Heart left ventricle (tissue), 16 donors: ENCODE results near the gene PUS3. TPM values are rescaled to one million over a fixed set of nuclear protein-coding genes. Genes with fewer than 3 reads are reported as not detected.

ENCODE experiments used
- ATAC-seq, 4 donors: fragments of 200-7000 bp; cut with Tn5 transposase; one replicate each; pipeline ENCODE4 v1.9.1; 2020 to 2022; ENCODE audit warnings: moderate library complexity in 4 of 4, mild to moderate bottlenecking in 3 of 4, moderate number of reproducible peaks in 1 of 4
- DNase-seq, 5 donors: peaks; one replicate each; pipeline ENCODE4 v3.0.0-alpha.2; 2020
- H3K27ac ChIP-seq, 12 donors: fragments of 200-600 bp; sonication (generic) in 4 of 12; one replicate each; pipeline versions ENCODE4 v1.5.0 to v1.8.0; 2016 to 2022; ENCODE audit warnings: mild to moderate bottlenecking in 2 of 12
- H3K27me3 ChIP-seq, 9 donors: fragments of 200-600 bp; sonication (generic) in 2 of 9; one replicate each; pipeline versions ENCODE4 v1.5.1 to v1.8.0; 2016 to 2022; ENCODE audit warnings: mild to moderate bottlenecking in 3 of 9
- H3K36me3 ChIP-seq, 9 donors: fragments of 200-600 bp; sonication (generic) in 2 of 9; one replicate each; pipeline versions ENCODE4 v1.5.0 to v1.8.0; 2018 to 2022; ENCODE audit warnings: mild to moderate bottlenecking in 2 of 9
- H3K4me1 ChIP-seq, 12 donors: fragments of 200-600 bp; sonication (generic) in 4 of 12; one replicate each; pipeline versions ENCODE4 v1.5.0 to v1.8.0; 2016 to 2022; ENCODE audit warnings: mild to moderate bottlenecking in 3 of 12
- H3K4me3 ChIP-seq, 12 donors: fragments of 200-600 bp; sonication (generic) in 4 of 12; one replicate each; pipeline versions ENCODE4 v1.5.0 to v1.8.0; 2017 to 2022; ENCODE audit warnings: mild to moderate bottlenecking in 9 of 12, moderate library complexity in 4 of 12
- H3K9me3 ChIP-seq, 12 donors: fragments of 200-600 bp; sonication (generic) in 4 of 12; one replicate each; pipeline versions ENCODE4 v1.5.0 to v1.8.0; 2016 to 2022; ENCODE audit warnings: mild to moderate bottlenecking in 1 of 12
- CTCF ChIP-seq, 12 donors: fragments of 200-600 bp; sonication (generic) in 4 of 12; IDR thresholded peaks; one replicate each; pipeline versions ENCODE4 v1.5.0 to v1.8.0; 2018 to 2022; ENCODE audit warnings: antibody characterized with exemption in 12 of 12, mild to moderate bottlenecking in 5 of 12
- POLR2A ChIP-seq, 2 donors: fragments of 450-650 bp; IDR thresholded peaks; one replicate each; pipeline ENCODE4 v1.6.1; 2017; ENCODE audit warnings: antibody characterized with exemption in 2 of 2, mild to moderate bottlenecking in 2 of 2, moderate library complexity in 2 of 2
- WGBS, 4 donors: extraction: QIAGEN DNeasy Blood & Tissue Kit in 2 of 4; methylation state at CpG; one replicate each; pipeline versions ENCODE4 v1.1.5 to v1.1.7; 2013 to 2018; 5-methylcytosine and 5-hydroxymethylcytosine counted together
- intact Hi-C, 10 donors: fragments of 100-400 bp; cut with DNase I; formaldehyde crosslinking; loops; one replicate each; pipeline versions ENCODE4 v1.11.1 to v1.14.2; 2022
- polyA plus RNA-seq, 2 donors: library from polyadenylated mRNA; stranded (reverse); fragments of 200-250 nt; gene quantifications; one replicate each; pipeline ENCODE4 v1.2.3, GENCODE V29; 2013
- total RNA-seq, 9 donors: library from RNA; depleted of rRNA in 2 of 9; stranded (reverse); fragments of >200 nt in 2 of 9; fragmentation: NEBNext Ultra II Directional in 3 of 9; extraction: Animal tissue kit (Norgen Biotek cat#: 25700) in 3 of 9; gene quantifications; one replicate each; pipeline versions ENCODE4 v1.1.0 to v1.2.4, GENCODE V29; 2016 to 2023
- donor health status: ischemic (EF 13 %, LVEDD 7.1; RV severe dilation, severe dysfunction).
- donor health status: healthy with polysubstance abuse.
- donor health status: DM: no; HTN: yes; CAD: no.
- donor health status: DM: no; HTN: no; CAD: no.
- donor health status: ischemic (EF 25% LVEDD 6.9; RV normal size, moderate dysfunction).
- donor health status: ischemic (EF 25% LVEDD 5.7; RV mildly dilated, moderate dysfunction).
- donor health status: healthy.
- donor health status: DM: yes; HTN: yes; CAD: no.
- donor health status: ischemic (EF 35%, LVEDD 5.7; RV mildly dilated, moderate dysfunction).
- donor health status: nonischemic (EF 11% LVEDD 7.7; RV severe dilation, severe dysfunction).
- donor health status: DM: yes; HTN: yes; CAD: no.
- donor health status: PGD.
- donor health status: ischemic (EF 29% LVEDD 5.4; RV normal size, mild dysfunction).
- donor health status: nonischemic (EF 23%, LVEDD 6.1; RV moderate dilation, normal function).

PUS3 gene
- total and polyA plus RNA-seq, 11 donors = 5.4 to 11.0 (median 8.3) TPM

GRCh38 chr11:125941267-125941618 lies 38.2 kb upstream of the PUS3 start:
- WGBS, 4 donors = 50 to 68% (median 60%) methylated on average over 4 of the region's 4 CpGs
- peak overlapping the region in 7 of 12 donors; percentile 37 to 68 (median 65) for H3K27ac ChIP-seq

GRCh38 chr11:125940145-125940544 lies 37.1 kb upstream of the PUS3 start:
- Histone ChIP-seq H3K4me1 (peaks cover 0 to 32% (median 11%) of the 10 kb centered on the region in 12 donors), H3K27me3 (no peaks in the 10 kb centered on the region), H3K9me3 (no peaks in the 10 kb centered on the region), H3K4me3 (no peak overlapping the region), H3K27ac (no peak overlapping the region), H3K36me3 (no peaks in the 10 kb centered on the region)
- TF ChIP-seq POLR2A (IDR thresholded peaks at IDR 0.05) (no peak), CTCF (IDR thresholded peaks at IDR 0.05) (no peak)
- ATAC-seq (no peak), DNase-seq (no peak)
- WGBS, 4 donors = 96 to 97% (median 97%) methylated on average over 4 of the region's 4 CpGs
- intact Hi-C loops = loop anchor here in 6 of 10 donors (5.0 to 10.0 kb wide), 3 partner anchors 115 to 252 kb away; partner anchors contain the start of gene CDON (in 1 of the 6)

More at GRCh38 chr11:125941267-125941618, 38.2 kb upstream of the PUS3 start:
- no peaks in the 10 kb centered on the region for H3K9me3 ChIP-seq
- intact Hi-C loops = loop anchor here in 6 of 10 donors (5.0 to 10.0 kb wide), 3 partner anchors 114 to 251 kb away; partner anchors contain the start of gene CDON (in 1 of the 6)
- DNase-seq = no peak
- no peak for TF ChIP-seq POLR2A (IDR thresholded peaks at IDR 0.05)
- no peak for TF ChIP-seq CTCF (IDR thresholded peaks at IDR 0.05)
- H3K4me1 ChIP-seq = peaks cover 0 to 32% (median 11%) of the 10 kb centered on the region in 12 donors
- H3K27me3 ChIP-seq = no peaks in the 10 kb centered on the region
- no peaks in the 10 kb centered on the region for H3K36me3 ChIP-seq
- ATAC-seq = peak in 2 of 4 donors; percentile 6 to 38
- H3K4me3 ChIP-seq = no peak overlapping the region

- H3K27ac ChIP-seq = no peak overlapping the region
- DNase-seq = no peak
- TF ChIP-seq POLR2A (IDR thresholded peaks at IDR 0.05) (no peak), CTCF (IDR thresholded peaks at IDR 0.05) (no peak)
- intact Hi-C loops = no loop called here
- no peaks in the 10 kb centered on the region for H3K9me3 ChIP-seq
- H3K4me3 ChIP-seq = no peak overlapping the region
- ATAC-seq = peak in 1 of 4 donors; percentile 40
- 31 to 61% (median 48%) methylated on average over 4 of the region's 4 CpGs for WGBS, 4 donors
- H3K36me3 ChIP-seq = no peaks in the 10 kb centered on the region
- H3K4me1 ChIP-seq = peaks cover 0 to 32% (median 11%) of the 10 kb centered on the region in 12 donors
- H3K27me3 ChIP-seq = no peaks in the 10 kb centered on the region
These were observed 36.1 kb upstream of the PUS3 start for GRCh38 chr11:125939081-125939521.

- ATAC-seq (no peak), DNase-seq (no peak)
- Histone ChIP-seq H3K4me1 (peaks cover 0 to 32% (median 11%) of the 10 kb centered on the region in 12 donors), H3K27me3 (no peaks in the 10 kb centered on the region), H3K27ac (no peak overlapping the region), H3K36me3 (no peaks in the 10 kb centered on the region), H3K4me3 (no peak overlapping the region), H3K9me3 (no peaks in the 10 kb centered on the region)
- no peak for TF ChIP-seq CTCF (IDR thresholded peaks at IDR 0.05)
- no peak for TF ChIP-seq POLR2A (IDR thresholded peaks at IDR 0.05)
- intact Hi-C loops = no loop called here
- 89 to 92% (median 90%) methylated on average over 5 of the region's 5 CpGs for WGBS, 4 donors
These were observed 35.4 kb upstream of the PUS3 start for GRCh38 chr11:125938418-125938817.
